Measurements from ENCODE around the gene NBEA.

NBEA gene

DNA sequence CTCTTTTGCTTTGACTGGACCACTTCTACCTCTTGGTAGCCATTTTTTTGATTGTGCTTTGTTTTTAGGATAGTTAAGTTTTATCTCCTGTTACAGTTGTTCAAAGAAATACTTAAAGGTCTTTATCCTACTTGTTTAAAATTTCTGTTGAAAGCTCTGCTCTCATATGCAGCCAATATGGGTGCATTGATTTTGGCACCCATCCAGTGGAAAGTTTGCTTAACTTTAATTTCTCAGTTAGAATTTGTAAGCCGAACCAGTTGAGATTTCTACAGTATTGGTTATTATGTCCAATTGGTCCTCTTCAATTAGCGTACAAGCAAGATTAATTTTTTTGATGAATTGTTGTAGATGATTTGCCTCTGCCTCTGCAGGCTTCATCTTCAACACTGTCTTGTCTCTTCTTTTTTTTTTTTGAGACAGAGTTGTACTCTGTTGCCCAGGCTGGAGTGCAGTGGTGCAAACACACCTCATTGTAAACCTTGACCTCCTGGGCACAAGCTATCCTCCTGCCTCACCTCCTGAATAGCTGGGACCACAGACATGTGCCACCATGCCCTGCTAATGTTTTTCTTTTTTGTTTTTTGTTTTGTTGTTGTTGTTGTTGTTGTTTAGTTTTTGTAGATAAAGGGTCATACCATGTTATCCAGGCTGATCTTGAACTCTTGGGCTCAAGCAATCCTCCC is 469.1 kb downstream of the NBEA start:
- DNase-seq: no peak

DNA sequence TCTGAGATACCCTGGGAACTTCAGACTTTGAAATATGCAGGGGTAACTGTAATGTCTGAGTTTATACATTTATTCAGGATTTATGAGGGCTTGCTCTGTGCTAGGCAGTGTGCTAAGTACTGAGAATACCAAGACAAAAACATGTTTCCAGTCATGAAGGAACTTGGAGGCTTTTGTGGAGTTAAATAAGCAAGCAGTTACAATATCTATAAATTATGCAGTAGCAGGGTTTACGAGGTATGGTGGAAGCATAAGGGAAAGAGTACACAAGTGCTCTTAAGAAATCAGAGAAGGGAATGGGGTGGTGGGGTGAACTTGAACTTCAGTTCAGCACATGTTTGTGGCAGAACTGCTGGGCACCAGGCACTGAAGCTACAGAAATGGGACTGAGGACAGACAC is 506.4 kb downstream of the NBEA start:
- DNase-seq: no peak

GRCh38 chr13:35449821-35450220 is 507.8 kb downstream of the NBEA start:
- DNase-seq: no peak

- DNase-seq: no peak
Observed at GRCh38 chr13:35455022-35455421, 513.0 kb downstream of the NBEA start.

GRCh38 chr13:35457258-35457657 is 515.2 kb downstream of the NBEA start:
- no peak for DNase-seq

GRCh38 chr13:35460061-35460460 is 518.0 kb downstream of the NBEA start:
- no peak for DNase-seq

DNA sequence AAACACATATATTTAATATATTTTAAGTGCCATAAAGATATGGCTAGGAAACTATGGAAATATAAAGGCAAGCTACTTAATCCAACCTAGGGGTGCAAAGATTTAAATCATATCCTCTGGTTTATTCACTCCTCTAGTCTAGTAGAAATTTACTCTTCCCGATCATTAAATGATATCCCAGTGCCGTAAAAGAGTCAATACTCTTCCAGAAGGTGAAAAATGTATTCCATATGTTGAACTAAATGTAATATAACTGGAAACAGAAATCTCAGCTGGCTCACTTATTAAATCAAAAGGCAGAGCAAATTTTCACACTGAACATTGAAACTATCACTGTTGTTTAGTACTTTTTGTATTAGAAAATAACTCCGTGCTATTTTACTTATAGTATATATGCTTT is 523.3 kb downstream of the NBEA start:
- no peak for DNase-seq

- DNase-seq: no peak
Observed at GRCh38 chr13:35468195-35468594, 526.1 kb downstream of the NBEA start.

- DNase-seq: no peak
Observed at GRCh38 chr13:35469806-35470525, 527.9 kb downstream of the NBEA start.

- DNase-seq: no peak
Observed at GRCh38 chr13:35470671-35471661, 528.9 kb downstream of the NBEA start.

DNA sequence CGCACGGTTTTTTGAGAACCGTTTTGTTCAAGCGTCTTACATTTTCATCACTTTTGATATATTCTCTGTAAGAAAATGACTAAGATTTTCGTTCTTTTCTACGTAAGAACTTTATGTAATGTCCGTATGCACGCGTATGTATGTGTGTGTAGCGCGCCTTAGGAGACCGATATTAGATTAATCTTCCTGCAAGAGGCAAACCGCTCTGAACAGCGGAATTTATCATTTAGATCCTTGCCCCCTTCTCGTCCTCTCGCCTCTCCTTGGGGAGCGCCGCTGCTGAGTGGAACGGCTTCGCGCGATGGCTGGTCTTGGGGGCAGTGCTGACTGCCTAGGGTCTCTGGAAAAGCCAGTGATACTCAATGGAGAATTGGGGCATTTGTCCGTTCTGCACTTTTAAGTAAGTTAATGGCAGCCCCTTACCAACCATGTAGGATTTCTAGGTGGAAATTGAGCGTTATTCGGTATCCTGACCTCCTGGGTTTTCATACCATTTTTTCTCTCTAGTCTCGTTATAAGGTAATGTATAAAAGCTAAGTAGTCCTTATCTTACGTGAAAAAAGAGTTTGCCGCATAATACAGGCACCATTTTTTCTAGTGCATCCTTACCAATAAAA is 529.7 kb downstream of the NBEA start:
- DNase-seq: no peak

GRCh38 chr13:35472323-35472881 is 530.3 kb downstream of the NBEA start:
- no peak for DNase-seq

DNA sequence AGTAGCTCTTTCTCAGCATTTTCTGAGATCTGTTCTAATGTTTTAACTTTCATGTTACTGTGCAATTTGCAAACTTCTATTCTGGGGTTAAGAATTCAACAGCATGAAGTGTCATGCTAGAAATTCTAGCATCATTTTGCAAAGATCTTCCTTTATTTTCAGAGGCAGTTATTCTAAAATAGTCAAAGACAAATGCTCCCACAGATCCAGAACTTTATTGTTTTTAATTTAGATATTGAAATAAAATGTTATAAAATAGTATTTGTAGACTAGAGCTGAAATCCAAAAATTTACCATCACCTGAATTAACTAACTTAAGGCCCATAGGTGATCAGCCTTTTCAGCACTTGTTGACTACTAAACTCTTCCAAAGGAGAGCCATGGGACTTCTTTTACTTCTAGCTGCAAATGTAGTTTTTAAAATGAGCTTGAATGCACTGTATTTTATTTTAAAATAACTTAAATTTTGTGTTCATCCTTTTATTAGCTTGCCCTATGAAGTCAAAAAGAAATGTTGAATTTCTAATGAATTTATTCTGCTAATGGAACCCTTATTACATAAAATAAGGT is 531.2 kb downstream of the NBEA start:
- no peak for DNase-seq

GRCh38 chr13:35473802-35474201 is 531.7 kb downstream of the NBEA start:
- DNase-seq: no peak

DNA sequence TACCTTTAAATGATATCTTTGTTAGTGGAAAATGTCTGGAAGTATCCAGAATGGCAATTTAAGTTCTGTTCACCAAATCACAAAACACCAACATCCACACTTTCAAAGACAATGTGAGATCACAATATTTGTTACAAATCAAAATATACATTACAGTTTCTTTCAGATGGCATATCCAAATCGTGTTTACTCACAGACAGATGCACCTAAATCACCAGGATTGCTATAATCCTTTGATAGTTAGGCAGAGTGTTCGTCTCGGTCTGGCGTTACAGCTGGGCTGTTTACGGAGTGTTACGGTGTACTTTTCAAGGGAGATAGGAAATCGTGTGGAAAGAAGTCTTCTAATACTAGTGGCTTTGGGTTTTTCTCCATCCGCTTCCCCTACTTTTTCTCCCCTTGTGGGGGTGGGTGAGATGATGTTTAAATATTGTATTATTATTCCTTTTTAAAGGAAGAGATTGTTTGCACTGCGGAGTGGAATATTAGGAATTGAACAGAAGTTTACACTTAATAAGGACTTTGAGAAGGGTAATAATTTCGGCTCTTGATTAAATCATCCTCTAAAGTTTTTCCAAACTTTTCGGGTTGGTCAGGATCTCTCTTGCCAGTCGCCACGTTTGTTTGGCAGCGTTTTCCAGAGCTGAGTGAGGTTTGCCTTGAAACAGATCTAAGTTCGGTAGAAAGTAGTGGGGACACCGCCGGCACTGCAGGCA is 532.6 kb downstream of the NBEA start:
- no peak for DNase-seq

- no peak for DNase-seq
Observed at GRCh38 chr13:35475212-35475959, 533.3 kb downstream of the NBEA start.

GRCh38 chr13:35475960-35476943 is 534.2 kb downstream of the NBEA start, which contains the start of gene MAB21L1:
TSS of gene MAB21L1 (minus strand) at chr13:35476689. CDS start at chr13:35476138, 551 bp downstream.
- DNase-seq: no peak

DNA sequence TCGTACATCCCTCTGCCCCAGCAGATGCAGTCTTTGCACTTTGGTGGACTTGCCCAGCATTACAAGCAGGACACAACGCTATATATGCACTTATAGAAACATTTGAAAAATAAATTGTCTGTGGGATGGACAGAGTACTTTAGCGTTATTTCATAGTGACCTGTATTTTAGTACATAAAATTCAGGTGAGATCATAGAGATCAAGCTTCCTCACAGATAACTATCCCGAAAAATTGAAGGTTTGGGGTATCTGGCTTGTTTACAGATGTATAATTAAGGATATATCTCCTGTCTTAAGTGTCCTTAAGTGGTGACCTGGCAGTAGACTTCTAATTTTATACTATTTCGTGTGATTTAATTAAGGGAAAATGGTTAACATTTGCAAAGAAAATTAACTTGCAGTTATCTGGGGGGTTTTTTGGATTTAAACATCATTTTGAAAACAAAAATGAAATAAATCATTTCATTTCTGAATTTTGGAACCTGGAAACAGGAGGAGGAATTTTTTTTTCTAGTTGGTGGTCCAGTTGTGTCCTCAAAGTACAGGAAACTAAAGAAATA is 535.4 kb downstream of the NBEA start:
- no peak for DNase-seq

Data from activated CD4-positive, alpha-beta T cell treated with anti-CD3 and anti-CD28 coated beads, Interleukin-2, amount 50 U/mL, for 4 hours (primary cell).